HG02970 (cell line): Measurements from ENCODE around the gene MAFG.
A peak's percentile ranks its signal among the peaks of the same experiment; 100 is the strongest.

Experiments
- ATAC-seq: cut with Tn5 transposase; IDR thresholded peaks from one replicate; pipeline ENCODE4 v1.9.1; 2021; ENCODE audit warnings: mild to moderate bottlenecking, moderate library complexity, moderate number of reproducible peaks; ENCODE audit not compliant: unreplicated experiment, low FRiP score

MAFG gene

DNA sequence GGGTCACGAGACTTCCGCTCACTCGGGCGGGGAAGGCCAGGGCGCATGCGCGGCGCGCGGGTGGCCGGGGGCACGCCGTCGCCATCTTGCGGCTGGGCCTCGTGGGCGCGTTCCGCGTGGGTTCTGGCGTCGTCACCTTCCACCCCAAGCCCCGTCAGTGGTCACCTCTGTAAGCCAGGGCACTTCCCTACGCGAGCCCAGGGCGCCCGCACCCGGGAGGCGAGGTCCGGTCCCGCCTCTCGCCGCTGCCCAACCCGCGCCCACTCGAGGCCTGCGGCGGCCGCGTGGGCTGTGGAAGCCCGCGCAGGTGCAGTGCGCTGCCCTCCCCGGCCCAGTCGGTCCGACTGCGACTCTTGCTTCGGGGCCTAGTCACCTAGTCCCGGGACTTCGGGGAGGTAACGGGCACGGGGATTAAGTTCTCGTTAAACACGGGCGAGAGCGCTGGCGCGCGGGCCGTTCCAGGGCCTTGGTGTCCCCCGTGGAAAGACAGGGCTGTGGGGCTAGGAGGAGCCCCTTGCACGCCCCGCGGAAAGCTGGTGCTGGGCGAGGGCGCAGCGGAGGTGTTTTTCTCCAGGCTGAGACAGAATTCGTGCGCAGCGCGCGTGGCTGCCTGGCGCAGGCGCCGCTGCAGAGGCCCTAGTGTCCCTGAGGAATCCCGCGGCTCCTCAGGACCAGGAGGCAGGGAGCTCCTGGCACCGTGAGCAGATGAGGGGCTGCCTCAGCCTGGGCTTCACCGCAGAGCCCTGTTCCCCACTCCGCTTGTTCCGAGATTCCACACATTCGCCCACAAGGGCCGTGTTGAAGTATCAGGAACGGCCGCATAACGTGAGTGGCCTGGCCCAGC lies 55.9 kb downstream of the MAFG start:
- peak; percentile 54 for ATAC-seq

DNA sequence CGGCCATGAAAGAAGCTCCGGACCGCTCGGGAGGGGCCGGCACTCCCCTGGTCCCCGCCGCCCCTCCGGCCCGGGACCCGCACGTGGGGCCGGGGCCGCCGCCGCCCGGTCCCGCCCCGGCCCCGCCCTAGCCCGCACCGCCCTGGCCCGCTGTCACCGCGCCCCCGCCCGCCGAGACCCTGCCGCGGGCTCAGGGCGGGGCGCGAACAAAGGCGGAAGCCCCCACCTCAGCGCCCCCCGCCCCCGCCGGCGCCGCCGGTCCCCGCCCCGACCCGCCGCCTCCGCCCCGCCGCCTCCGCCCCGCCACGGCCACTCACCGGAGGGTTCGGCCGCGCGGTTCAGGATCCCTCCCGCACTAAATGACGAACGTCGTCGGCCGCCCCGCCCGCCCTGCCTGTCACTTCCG lies 56.6 kb downstream of the MAFG start, which contains the start of gene ARHGDIA:
Gene ARHGDIA, minus strand, starts transcription at position 357 of the 406 bp plus-strand sequence. CDS start 1,407 bp downstream, outside the sequence.
- ATAC-seq, result peak; percentile 30

DNA sequence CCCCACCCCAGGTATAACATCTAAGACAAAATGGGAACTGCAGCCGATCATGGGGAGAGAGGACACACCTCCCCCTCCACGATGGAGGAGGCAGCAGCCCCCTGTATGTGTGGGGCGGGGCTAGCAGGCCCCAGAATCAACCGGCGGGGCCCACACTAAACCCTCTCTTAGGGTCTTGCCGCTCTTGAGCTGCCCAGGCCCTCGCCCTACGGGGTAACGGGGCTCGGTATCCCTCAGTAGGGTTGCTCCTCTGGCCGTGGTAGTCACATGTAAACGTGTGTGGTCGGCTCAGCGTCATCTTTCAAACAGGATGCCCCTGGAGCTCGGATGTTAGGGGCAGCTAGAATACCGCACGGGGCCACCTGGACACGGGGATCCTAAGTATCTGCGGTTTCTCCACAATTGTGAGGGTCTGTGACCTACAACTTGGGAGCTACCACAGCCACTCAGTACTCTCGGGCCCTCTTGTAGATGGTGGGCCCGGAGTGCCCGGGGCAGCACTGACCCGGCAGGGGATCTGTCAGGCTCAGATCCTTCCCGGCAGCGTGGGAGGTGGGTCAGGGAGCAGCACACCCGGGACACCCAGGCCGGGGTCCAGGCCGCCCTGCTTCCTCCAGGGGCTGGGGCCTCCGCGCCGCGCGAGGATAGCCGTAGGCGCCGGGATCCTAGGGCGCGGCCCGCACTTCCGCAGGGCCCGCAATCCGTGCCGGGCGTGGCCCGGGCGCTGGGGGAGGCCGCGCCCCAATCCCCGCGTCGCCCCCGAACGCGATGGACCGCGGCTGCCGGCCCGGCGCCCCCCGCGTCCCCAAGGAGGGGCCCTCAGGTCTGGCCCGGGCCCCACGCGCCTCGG lies 57.2 kb downstream of the MAFG start:
- ATAC-seq, result peak; percentile 22

DNA sequence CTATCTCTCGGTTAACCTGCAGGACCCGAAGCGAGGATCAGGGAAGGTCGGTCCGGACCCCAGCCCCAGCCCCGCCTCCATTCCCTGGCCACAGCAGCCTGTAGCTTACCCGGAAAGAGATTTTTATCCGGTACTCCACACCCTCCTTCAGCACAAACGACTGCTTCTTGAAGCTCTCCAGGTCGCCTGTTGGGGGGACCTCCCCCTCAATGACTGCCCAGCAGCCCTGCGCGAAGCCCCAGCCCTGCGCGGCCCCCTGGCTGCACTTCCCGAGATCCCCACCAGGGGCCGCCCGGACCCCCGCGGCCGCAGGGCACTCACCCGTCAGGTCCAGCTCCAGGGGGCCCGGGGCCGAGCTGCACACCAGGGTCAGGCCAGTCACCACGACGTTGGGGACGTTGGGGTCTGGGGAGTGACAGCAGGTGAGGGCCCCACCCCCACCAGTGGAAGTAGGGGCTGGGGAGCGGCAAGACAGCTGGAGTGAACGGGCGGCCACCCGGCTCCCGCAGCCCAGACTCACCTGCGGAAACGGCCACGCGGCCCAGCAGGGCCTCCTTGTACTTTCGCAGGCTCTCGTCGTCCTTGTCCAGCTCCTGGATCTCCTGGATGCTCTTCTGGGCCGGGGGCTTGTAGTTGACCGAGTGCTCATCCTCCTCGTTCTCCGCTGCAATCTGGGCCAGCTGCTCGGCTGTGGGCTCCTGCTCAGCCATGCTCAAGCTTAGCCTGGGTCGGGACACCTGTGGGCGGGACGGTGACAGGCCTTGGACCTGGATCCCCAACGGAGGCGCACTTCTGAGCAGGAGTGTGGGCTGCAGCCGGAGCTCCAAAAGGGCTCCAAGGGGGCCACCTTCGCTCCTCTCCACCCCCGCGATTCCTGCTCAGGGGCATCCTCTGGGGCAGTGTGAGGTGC lies 58.1 kb downstream of the MAFG start:
- ATAC-seq, result no peak

DNA sequence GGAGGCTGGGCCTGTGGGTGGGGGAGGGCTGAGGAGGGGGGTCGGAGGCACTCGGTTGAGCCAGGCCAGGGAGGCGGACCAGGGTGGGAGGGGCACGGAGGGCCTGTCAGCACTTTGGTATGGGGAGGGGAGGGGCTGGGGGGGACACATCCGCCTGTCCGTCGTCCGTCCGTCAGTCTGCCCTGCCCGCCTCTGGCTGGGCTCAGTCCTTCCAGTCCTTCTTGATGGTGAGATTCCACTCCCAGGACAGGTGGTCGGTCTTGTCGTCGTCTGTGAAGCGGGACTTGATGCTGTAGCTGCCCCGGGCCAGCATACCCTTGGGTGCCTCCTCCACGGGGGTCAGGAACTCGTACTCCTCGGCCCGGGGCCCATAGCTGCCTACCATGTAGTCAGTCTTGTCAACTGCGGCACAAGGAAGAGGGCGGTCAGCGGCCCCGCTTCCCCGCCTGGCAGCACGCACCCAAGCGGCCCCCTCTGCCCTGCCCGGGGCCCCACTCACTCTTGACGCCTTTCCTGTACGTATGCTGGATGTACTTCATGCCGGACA lies 58.8 kb downstream of the MAFG start:
- no peak for ATAC-seq
